Activated CD4-positive, CD25-positive, alpha-beta regulatory T cell treated with anti-CD3 and anti-CD28 coated beads, Interleukin-2, amount 50 U/mL, for 72 hours (primary cell): ENCODE data around the gene TIPARP.
"Not testable (repeated sequence)": the region's sequence is repeated elsewhere in the genome, so short reads cannot be mapped to it uniquely, and the experiment has no call there.

Experiments used
- DNase-seq: peaks from one replicate; pipeline ENCODE4 v3.0.0; 2021

The TIPARP gene

DNA sequence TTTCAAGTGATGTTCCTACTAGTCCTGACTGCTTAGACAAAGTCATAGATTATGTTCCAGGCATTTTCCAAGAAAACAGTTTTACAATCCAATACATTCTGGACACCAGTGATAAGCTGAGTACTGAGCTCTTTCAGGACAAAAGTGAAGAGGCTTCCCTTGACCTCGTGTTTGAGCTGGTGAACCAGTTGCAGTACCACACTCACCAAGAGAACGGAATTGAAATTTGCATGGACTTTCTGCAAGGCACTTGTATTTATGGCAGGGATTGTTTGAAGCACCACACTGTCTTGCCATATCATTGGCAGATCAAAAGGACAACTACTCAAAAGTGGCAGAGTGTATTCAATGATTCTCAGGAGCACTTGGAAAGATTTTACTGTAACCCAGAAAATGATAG lies 3.8 kb downstream of the TIPARP start:
- DNase-seq: no peak

DNA sequence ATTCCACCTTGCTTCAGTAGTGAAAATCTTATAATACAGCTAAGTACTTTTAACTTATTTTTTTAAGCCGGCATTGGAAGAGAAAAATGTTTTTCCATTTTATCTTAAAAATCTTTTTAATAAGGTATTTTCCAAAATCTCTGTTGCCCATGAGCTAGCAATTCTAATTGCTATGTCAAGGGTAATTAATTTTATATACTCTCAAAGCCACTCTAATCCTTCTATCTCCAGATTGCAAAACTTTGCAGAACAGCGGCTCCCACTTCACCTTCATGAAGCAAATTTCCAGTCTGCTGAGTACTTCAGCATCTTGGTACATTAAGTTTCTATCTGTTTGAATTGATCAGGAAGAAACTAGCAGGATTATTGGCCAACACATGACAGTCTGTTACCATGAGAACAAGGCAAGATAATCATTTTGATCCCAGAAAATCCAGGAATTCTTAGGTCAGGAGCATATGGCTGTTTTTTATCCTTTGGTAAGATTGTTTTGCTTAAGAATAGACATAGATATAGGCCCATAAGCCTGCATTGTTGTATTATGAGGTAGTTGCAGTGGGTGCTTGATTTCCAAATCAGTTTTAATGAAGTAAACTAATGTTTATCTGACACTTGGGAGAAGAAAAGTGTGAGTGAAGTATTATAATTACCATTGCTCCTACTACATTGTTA lies 6.0 kb downstream of the TIPARP start:
- DNase-seq: no peak

DNA sequence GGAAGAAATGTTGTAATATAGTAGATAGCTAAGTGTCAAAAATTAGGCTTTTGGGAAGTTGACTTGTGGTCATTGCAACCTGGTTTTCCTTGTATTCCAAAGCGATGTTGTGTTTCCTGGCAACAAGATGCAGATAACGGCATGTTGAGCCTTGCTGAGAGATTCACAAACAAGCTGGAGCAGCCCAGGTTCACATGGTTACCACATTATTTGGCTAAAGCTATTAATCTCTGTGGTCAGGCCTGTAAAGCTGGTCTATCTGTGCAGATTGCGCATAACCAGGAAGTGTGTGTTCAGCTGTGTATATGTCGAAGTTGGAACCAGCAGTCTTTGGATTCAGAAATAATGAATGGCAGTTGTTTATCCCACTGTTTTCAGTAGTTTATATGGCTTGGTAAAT lies 6.6 kb downstream of the TIPARP start:
- no peak for DNase-seq

DNA sequence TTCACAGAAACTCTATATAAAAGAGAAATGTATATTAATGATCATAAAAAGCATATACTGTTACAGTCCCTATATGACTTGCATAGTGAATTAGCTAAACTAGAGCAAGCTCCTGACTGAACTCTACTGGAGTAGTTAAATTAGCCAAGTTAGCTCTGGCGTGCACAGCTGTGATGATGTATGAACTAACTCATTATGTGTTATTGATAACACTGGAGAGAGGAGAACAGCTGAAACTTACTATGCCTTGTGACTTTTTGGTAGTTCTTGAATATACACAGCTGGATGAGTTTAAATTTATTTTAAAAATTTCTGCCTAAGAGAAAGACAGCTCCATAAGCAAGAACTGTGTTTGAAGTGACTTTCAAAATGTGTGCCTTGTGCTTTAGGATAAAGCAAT lies 8.1 kb downstream of the TIPARP start:
- no peak for DNase-seq

DNA sequence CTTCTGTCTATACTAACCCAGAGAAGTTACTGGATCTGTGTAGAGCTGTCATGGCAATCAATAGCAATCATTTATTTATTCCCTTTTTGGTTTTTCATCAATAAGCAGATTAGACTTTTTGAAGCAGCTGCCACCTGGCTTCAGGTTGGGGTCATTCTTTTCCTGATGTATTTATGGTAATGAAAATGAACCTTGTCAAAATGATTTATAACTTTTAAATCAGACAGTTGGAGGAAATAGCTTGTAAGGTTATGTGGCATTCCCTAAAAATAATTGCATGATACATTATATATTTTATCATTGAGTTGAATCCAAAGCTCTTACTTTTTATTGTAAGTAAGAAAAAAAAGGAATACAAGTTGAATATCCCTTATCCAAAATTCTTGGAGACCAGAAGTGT lies 8.6 kb downstream of the TIPARP start:
- DNase-seq: no peak

DNA sequence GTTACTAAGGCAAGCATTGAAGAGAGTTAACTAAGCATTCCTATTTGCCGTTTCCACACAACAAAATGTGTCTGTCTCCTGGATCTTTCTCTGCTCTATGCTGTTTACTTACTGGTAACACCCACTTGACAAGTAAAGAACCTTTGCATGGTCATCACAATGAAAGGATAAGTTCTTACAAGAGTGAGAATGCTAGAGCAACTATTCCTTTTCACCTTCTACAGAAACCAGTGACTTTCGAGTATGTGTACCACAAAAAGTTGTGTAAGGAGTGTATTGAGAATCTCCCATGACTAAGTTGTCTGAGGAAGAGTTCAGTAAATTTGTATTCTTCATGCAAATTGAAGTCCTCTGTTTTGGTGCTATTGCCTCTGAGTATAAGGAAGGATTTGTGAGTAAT lies 10.8 kb downstream of the TIPARP start:
- DNase-seq: no peak

DNA sequence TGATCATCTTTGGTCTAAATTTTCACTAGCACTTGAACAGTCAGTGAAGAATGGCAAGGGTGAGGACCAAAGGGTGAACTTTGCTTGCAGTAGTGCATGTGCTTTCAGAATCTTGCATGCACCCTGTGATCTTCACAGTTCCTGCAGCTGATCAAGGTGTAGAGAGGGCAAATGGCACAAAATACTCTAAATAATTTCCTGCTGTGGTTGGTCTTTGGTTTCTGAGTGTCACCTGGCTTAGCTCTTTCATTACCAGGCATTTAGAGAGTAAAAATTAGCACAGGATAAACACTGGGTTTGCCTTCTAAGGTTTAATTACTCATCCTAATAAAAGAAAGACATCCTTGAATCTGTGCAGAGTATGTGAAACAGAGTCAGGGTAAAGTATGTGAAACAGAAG lies 11.4 kb downstream of the TIPARP start:
- DNase-seq: no peak

- no peak for DNase-seq
Measured at GRCh38 chr3:156687023-156687422, 12.6 kb downstream of the TIPARP start.

DNA sequence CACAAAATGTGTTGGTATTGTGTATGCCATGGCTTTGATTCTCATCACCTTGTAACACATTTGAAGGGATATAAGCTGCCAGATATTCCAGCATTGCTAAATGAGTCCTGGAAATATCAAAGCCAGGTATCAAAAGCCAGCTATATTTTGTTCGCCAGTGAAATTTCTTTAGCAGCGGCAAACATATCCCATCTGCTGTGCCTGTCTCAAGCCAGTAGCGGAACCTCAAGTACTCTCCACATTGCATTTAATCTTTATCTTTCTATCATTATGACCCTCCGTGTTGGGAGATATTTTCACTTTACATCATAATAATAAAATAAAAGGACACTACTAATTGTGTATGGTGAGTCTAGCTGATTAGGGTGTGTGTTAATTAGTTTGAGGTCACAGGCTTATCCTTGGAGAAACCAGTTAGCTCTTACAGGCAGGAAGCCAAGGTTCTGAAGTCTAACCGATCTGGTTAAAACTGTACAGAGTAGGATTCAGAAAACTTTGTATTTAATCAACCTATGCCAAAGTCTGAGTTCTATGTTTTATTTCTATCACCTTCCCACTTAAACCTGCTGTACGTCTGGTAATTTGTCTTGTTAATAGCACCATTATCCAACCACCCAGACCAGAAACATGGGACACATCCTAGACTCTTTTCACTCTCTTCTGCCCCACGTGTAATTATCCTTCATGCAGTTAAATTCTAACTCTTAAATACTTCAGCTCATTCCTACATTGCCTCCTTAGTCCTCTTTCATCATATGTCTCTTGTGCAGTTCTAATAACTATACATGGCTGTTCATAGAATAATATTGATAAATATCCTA lies 14.5 kb downstream of the TIPARP start:
- no peak for DNase-seq

DNA sequence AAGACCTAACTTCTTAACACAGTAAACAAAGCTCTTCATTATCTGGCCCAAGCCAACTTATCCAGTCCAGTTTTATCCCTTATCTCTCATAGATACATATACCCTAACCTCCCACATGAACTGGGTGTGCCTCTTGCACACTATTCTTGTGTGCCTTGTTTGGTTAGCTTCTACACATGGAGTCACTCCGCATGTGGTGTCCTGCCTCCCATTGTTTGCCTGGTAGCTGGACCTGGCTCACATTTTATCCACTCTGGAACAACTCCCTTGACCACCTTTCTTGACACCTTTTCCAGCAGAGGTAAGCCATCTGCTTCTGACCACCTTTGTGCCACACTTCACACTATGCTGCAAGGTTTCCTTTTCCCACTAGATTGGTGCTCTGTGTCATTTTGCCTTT lies 15.2 kb downstream of the TIPARP start:
- no peak for DNase-seq

- no peak for DNase-seq
Measured at GRCh38 chr3:156691920-156692319, 17.5 kb downstream of the TIPARP start.

- DNase-seq: no peak
Measured at GRCh38 chr3:156693166-156693565, 18.8 kb downstream of the TIPARP start.

DNA sequence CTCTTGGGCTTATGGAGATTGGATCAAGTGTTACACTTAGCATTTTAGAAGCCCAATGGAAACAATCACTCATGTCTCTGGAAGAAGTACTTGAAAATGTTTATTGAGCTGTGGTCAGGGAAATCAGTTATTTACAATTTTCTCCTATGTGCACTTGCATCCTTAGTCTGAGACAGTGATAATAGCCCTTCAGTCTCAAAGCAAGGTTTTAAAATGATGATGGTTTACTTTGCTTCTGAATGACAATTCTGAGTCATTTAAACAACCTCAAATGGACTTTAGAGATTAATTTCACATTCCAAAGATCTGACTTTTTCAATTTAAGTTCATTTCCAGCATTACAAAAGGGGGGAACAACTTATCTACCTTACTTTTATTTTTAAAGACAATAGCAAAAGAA lies 20.1 kb downstream of the TIPARP start:
- no peak for DNase-seq

DNA sequence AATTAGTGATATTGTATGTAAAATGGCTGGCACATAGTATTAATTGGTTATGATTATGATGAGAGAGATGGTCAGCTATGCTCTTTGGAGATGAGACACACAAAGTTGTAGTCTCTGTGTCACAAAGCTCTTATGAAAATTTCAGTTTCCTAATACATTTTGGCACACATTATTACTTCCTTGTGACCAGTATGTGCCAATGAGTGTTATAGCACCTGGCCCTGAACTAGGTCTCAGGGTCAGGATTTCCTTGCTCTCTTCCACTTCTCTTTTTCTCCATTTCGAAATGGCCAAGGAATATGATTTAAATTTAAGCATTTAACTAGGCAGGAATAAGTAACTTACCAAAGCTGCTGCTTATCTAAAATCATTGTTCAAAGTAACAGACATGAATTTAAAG lies 28.0 kb downstream of the TIPARP start:
- DNase-seq: no peak

DNA sequence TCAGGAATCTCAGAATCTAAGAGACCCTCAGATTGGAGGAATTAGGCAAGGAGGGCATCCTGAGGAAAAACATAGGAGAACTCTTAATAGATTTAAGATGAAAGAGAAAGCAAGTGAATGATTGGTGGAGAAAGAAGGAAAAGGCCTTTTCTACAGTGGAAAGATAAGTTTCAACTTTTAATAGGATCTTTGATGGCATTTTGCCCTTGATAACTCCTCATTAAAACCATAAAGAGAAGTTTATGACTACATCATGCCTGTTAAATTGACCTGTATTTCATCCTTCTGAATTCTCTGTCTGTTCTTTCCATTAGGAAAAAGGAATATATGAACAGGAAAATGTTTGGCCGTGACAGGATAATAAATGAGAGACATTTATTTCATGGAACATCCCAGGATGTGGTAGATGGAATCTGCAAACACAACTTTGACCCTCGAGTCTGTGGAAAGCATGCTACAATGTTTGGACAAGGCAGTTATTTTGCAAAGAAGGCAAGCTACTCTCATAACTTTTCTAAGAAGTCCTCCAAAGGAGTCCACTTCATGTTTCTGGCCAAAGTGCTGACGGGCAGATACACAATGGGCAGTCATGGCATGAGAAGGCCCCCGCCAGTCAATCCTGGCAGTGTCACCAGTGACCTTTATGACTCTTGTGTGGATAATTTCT lies 30.1 kb downstream of the TIPARP start:
- DNase-seq: no peak

DNA sequence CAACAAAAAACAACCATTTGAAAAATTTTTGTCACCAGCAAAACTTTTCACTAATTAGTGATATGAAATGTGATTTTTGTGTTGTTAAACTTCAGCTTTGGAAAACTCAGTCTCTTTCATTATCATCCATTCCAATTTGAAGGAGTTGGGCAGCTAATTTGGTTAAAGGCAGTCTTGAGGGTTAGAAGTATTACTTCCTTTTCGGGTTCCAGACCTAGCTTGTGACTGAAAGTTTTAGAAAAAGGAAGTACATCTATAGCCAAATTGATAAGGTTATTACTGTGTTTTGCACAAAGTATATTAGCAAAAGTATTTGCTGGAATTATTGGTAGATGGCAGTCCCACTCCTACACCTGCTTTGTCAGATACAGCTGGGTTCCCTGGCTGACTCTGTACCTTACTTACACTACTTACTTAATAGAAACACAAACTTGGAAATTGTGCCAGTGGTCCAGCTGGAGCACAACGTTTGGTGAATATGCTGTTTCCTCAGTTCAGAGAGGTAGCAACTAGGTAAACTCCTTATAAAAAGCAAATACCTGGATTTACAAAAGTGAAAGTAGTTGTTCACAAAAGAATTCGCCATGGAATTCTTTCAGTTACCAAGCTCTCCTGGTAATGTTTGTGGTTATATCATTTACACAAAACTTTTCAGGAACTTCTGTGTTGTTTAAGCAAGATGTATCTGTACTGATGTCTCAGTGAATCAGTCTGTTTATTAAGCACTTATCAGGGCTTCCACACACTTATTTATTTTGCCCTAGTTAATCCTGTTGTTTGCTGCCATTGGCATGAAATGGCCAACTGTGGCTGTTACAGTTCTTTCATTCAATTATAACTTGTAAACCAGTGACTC lies 31.6 kb downstream of the TIPARP start:
- DNase-seq: no peak

- DNase-seq: no peak
Measured at GRCh38 chr3:156707588-156707987, 33.2 kb downstream of the TIPARP start.

- DNase-seq: no peak
Measured at GRCh38 chr3:156710429-156710828, 36.0 kb downstream of the TIPARP start.

DNA sequence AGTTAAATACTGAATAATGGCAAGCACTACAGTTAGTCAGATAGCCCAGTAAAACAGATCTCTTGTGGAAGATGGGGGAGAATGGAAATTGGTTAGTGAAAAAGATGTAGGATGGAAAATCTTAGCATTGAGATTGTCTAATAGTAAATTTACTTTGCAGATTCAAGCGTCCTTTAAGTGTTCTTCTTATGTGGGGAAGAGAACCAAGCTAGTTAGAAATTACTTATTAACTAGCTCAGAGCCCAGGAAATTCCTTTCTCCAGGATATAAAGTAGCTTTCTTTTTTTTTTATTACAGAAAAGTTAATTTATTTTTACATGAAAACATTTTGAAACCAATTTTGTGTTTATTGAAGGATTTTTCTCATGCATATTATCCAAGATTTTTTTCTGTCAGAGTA lies 36.7 kb downstream of the TIPARP start:
- DNase-seq: no peak

GRCh38 chr3:156711944-156712343 lies 37.6 kb downstream of the TIPARP start:
- not testable (repeated sequence) for DNase-seq

GRCh38 chr3:156716105-156716862 lies 41.9 kb downstream of the TIPARP start:
- no peak for DNase-seq

GRCh38 chr3:156718622-156719306 lies 44.4 kb downstream of the TIPARP start:
- DNase-seq: no peak
